Coronary artery (tissue), 2 donors: ENCODE measurements around the gene MOB2.

Experiments
- DNase-seq: peaks from one replicate; pipeline ENCODE4 v3.0.0-alpha.2; 2017; ENCODE audit warnings: low spot score
- H3K27ac ChIP-seq, 2 donors: fragments of 200-600 bp; sonication (generic); one replicate each; pipeline ENCODE4 v1.5.1; 2016 to 2019
- H3K4me3 ChIP-seq: fragments of 200-600 bp; sonication (generic); 2 replicates; pipeline ENCODE4 v1.5.1; 2016; ENCODE audit warnings: mild to moderate bottlenecking, moderate library complexity
- CTCF ChIP-seq: fragments of 200-600 bp; sonication (generic); IDR thresholded peaks from one replicate; pipeline ENCODE4 v1.5.1; 2019; ENCODE audit warnings: antibody characterized with exemption

Gene MOB2

GRCh38 chr11:1518301-1518700, 31.7 kb upstream of the MOB2 start:
- TF ChIP-seq CTCF, result no peak
- DNase-seq, result no peak
- H3K27ac ChIP-seq, result no peak overlapping the region
- H3K4me3 ChIP-seq, result no peak overlapping the region

- Histone ChIP-seq H3K4me3 (no peak overlapping the region), H3K27ac (no peak overlapping the region)
- no peak for TF ChIP-seq CTCF
- no peak for DNase-seq
Measured at GRCh38 chr11:1517117-1518005, 30.8 kb upstream of the MOB2 start.

- DNase-seq, result no peak
- no peak for TF ChIP-seq CTCF
- Histone ChIP-seq H3K4me3 (no peak overlapping the region), H3K27ac (no peak overlapping the region)
Measured at GRCh38 chr11:1516273-1517067, 29.9 kb upstream of the MOB2 start.

GRCh38 chr11:1515082-1516060, 28.8 kb upstream of the MOB2 start:
- TF ChIP-seq CTCF, result peak; percentile 96
- Histone ChIP-seq H3K4me3 (peak overlapping the region; percentile 62), H3K27ac (no peak overlapping the region)
- DNase-seq, result no peak

GRCh38 chr11:1514336-1515061, 27.9 kb upstream of the MOB2 start:
- H3K27ac ChIP-seq, result peak overlapping the region in 1 of 2 donors; percentile 15
- H3K4me3 ChIP-seq, result no peak overlapping the region
- TF ChIP-seq CTCF, result no peak
- no peak for DNase-seq
